Smooth muscle cell of the brain vasculature (primary cell): ENCODE results near the gene ME3.
"Not testable (repeated sequence)": the region's sequence is repeated elsewhere in the genome, so short reads cannot be mapped to it uniquely, and the experiment has no call there.

Experiments
- DNase-seq: peaks from one replicate; pipeline ENCODE4 v3.0.0-alpha.2; 2012; ENCODE audit warnings: low read depth, low spot score

The ME3 gene

DNA sequence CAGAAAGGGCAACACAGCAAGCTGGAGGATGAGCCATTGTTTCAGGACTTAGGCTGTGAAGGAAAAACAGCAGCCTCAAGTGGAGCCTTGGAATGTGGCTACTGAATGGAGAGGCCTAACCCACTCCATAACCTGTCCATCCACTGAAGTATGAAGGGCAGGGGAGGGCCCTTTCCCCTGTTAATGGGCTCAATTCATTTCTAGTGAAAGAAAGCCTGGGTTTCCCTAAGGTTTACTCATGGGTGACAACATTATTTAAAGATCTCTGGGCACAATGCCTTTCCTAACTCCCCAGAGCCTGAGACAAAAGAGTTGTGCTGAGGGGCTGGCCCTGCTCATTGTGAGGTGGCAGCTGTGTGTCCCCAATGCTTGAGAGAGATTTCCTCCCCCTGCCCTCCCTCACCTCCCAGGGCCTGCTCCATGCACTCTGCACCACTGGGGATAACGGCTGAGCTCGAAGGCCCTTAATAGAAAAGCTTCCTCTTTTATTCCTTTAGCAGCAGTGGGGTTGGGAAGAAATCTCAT lies 83.8 kb downstream of the ME3 start:
- DNase-seq = no peak

DNA sequence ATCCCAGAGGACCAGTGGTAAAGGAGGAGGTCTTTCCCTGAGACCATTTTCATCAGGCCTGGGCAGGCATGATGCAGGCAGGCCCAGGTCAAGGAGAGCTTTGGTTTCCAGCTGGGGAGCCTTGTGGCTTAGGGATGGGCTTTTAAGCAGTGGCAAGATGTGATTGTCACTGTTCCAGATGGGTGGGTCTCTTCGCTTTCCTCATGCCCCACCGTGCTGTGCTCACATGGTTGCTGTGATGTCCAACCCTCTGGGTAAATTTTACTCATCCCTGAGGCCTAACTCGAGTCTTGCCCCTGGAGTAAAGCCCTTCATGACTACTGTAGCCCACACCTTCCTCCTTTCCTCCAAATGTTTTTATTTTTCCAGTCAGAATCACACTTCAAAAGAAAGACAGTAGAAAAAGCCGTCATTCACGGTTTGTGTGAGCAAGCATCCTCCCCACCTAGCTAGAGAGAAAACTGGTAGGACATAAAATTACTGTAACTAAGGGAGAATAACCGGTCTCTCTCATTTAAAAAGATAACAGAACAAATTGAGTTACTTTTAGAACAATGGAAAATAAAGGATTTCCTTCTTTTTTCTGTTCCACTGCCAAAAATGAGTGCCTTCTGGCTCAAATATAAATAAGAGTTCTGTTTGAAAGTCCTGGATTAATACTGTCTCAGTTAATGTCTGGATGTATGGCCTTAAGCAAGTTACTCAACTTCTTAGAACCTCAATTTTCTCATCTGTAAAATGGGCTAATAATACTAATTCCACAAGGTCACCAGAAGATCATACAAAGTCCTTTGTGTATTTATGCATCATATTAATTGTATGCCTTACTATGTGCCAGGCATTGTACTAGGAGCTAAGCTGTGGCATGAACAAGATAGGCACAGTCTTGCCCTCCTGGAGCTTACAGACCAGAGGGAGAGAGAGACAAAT lies 84.9 kb downstream of the ME3 start:
- no peak for DNase-seq

DNA sequence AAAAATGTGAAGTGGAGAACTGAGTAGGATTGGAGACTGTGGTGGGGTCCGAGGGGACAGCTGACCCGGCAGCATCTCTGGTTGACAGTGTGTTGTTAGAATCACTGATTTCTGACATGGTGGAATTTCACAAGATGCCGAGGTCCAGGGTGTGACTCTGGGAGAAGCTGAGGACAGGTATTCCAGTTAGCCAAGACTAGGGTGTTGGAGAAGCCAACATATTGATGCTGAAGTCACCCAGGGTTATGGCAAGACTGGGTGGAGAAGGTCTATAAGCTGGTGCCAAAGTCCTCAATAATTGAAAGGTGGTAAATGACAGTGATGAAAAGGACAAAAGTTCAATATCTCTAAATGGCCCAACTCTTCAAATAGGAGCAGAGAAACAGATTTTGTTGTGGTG lies 86.1 kb downstream of the ME3 start:
- no peak for DNase-seq

DNA sequence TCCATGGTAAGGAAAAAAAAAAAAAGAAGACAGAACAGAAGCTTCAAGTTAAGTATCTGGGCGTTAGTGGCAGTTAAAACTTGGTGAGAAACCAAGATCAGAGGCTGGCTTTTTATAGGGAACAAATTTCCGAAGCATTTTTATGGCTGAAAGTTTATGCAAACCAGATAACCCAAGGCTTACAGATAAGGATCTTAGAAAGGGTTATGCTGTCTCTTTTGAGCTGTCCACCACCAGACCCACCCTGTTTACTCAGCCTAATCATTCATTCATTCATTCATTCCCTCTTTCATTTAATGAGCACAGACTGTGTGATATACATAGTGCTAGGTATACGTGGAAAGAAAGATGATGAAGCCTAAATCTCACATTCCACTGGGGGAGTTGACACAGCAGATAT lies 89.5 kb downstream of the ME3 start:
- DNase-seq = no peak

DNA sequence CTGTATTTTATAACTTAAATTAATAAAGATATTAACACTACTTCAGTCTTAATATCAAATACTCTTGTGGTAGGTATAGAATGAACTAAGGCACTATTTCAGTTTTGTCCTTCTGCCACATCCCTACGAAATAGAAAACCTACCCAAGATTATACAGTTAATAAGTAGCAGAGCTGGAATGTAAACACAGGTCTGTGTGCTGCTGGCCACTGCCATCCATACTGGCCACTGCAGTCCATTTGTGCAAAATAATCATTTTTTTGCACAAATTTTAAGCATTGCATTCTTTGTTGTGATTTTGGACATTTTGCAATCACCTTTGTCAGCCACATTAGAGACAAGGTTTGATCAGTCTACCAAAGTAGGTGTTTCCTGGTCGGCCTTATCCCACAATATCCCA lies 91.9 kb downstream of the ME3 start:
- DNase-seq = no peak

DNA sequence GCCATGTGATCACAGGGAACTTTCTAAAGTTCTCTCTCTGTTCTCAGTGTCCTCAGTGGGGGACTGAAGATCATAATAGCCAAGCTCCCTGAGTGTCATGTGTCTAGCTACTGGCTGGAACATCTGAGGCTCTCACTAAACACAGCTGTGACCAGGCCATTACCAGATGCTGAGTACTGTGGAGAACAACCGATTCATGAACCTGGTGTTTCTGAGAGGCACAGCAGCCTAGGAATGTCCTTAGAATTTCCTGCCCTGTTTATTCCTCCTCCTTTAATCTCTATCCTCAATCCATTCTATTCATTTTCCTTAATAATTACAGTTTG lies 93.0 kb downstream of the ME3 start:
- peak; percentile 68 for DNase-seq

DNA sequence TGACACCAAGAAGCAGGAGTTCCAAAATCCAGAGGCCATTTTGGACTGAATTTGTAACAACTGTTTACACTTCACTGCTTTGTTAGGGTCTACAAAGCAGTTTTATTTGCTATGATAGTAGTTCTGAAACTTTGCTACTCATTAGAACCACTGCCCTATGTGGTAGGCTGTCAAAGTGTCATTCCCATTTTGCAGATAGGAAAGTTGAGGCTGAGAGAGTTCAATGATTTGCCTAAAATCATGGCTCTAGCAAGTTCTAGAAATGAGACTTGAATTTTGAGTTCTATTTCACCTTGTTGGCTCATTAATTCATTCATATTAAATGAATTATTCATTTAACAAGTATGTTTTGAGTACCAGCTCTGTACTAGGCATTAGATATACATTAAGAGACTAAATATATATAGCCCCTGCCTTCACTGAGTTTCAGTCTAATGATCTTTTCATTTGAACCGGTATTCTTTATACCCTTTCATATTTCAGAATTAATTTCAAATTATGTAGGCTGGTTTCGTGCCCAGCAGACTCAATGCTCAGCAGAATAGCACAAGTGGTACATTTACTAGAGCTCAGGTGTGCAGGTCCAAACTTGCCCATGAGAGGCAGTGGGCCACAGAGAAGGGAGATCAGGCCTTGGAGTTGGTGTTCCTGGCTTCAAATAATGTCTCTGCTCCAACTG lies 93.5 kb downstream of the ME3 start:
- DNase-seq = no peak

DNA sequence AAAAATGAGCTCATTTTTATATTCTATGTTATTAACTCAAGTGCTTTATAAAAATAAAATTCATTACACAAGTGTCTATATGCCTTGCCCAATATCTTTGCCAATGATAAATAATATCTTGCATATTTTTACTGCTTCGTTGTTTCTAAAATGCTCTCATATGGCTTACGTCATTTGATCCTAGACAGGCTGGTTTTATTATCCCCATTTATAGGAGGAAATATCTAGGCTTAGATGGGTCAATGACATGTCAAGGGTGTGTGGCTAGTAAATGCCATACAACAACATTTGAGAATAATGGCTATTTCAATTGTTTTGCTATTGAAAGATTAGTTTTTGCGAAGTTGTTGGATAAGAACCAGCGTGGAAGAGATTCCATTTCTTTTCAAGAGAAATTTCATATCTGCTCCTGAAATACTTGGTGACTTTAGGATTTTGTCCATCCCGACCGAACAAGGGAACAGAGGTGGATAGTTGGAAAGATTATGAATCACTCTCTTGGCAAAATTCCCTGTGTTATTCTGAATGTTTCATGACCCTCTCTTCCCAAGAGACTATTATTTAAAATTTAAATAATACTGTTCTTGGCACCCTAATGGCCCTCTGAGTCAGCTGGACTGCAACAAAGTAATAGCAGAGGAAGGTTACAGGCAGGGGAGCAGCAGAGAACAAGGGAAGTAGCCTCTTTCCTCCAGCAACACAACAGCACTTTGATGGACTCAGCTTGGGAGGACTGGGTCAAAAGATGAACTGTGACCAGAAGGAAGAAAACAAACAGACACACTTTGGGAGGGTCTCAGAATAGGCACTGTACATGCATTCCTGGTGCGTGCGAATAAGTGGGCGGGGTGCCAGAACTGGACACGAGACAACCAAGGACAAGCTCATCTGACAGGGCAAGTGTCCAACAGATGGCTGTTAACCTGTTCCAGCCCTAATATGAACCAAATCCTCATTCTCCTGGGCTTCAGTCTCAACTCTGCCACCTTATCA lies 94.5 kb downstream of the ME3 start:
- peak; percentile 86 for DNase-seq

DNA sequence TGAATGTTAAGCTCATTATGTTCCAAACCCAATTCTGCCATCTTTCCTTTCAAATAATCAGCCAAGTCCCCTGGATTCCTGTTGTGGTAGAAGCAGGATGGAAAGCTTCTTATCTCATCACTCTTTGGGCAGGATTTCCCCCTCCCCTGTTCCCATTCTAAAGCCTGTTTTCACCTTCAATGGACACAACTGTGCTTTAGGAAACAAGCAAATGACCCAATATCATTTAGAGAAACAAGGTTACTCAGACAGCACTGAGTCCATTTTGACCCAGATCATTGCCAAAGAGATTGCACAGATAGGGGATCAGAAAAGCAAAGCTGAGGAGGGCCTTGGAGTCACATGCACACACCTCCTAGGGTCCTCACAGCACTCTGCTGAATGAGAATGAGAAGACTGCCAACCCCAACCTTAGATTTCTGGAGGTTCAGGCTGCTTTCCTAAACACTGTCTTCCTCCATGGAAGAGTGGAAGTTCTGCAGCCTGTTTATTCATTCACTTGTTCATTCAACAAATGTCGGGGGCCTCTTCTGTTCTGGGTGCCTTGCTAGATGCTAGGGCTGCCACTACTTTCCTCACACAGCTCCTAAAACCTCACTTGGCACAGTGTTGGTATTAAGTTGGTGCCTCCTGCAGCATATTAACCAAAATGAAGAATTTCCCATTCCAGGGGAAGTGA lies 95.3 kb downstream of the ME3 start:
- DNase-seq = no peak

DNA sequence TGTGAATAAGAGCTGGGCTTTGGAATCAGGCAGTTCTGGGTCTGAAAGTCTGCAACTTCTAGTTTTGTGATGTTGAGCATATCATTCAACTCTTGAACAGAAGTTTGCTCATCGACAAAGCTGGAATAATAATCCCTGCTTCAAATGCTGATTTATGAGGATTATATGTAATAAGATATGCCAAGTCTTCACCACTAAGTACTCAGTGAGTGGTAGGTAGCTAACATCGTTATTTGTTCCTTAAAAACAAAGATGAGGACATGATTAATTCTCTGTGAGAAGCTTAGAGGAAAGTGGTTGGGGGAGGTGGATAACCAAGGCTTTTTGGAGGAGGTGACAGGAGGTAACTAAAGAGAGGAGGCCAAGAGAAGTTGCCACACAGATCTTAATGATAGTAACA lies 96.5 kb downstream of the ME3 start:
- DNase-seq = no peak

DNA sequence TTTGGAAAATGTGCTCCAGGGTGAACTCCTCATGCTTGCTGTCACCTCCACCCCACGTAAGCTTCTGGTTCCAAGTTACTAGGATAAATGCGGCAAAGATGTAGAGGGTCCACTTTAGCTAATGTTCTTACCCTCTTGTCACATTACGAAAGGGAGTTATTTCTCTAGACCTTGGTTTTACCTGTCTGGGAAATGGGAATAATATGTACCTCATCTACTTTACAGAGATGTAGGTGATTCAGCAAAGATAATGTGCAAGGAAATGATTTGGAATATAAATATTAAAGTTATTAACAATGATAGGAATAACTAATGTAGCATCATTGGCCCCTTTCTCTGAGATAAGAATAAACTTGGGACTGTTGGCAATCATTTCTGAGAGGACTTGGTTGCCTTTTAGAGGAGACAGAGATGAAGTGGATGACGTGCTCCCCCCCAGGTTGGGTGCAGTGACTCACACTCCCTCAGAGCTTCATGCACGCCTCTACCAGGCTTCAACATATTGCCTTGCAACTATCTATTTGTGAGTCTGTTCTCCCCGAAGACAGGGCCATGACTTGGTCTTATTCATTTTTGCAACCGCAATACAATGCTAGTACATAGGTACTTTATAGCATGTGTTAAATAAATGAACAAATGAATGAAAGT lies 97.1 kb downstream of the ME3 start:
- peak; percentile 53 for DNase-seq

DNA sequence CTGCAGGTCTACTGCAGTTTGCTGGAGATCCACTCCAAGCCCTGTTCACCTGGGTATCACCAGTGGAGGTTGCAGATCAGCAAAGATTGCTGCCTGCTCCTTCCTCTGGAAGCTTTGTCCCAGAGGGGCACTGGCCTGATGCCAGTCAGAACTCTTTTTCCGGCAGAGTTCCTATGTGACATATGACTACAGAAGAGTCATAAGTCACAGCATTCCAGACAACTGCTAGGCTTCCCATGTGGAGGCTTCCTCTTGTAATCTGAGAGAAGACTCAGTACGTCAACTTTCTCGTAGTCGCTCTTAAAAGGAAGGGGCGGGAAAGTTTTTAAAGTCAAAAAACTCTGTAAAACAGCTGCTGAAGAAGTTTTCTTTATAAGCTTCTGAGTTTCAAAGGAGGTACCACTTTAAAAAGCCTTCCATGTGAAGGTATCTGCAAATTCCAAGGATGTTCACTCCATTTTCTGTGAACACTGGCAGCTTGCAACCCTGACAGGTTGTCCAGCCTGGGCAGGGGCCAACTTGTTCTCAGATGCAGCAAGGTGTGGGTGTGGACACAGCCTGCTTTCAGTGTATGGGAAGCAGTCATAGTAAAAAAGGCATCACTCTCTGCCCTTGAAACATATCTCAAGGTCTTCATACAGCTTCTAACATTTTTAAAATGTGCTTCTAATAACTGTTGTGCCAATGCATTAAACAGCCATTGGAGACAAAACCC lies 97.8 kb downstream of the ME3 start:
- peak; percentile 47 for DNase-seq

DNA sequence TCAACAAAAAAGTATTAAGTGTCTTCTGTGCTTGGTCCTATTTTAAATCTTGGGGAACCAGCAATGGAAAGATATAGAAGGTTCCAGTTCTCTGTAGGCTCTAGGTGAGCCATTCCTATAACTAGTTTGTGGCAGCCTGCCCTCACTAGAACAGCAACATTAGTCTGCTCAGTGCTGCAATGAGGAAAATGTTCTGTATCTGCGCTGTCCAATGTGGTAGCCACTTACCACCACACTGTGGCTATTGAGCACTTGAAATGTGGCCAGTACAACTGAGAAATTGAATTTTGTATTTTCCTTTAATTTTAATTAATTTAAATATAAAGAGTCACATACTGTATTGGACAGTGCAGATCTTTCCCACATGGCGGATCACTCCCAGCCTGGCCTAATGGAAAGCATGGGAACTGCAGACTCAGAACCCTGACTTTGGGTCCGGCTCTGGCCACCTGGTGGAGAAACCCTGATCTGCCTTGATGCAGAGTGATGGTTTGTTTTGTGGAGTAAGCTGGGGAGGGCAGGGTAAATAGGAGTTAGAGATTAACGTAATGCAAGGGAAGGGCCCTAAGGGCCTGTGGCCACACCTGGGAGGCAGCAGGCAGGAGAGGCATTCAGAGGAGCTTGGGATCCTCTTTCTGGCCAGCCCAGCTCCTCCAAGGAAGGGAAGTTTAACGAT lies 101.0 kb downstream of the ME3 start:
- DNase-seq = no peak

DNA sequence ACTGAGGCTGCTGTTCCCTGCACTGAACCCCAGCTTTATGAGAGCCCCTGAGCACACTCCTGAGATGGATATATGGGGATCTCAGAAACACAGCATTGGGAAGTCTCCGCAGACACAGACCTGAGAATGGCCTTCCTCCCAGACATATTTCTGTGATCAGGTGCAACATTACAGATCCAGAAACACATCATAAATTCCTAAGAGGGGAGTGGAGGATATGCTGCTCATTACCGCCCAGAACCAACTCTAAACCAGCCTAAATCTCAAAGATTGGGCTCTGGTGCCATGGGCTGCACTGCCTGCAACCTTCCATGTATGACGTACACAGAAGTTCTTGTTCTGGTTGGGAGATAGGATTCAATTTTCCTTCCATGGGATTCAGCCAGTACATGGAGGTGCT lies 102.0 kb downstream of the ME3 start:
- DNase-seq = no peak

DNA sequence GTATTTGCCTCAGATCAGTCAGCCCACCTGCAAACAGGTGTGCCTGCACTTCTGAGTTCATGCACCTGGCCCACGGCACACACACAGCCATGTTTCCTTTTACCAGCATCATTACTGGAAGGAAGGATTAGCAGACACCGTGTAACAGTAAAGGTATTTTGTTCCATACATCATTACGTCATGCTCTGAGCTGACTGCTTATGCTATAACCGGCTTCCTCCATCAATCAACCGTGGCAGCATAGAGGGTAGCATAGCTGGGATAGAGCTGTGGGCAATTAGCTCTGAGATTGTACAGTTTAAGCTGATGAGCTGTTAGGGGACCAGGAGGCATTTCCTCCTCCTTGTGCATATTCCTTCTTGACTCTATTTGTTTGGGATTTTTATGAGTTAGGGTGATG lies 102.4 kb downstream of the ME3 start:
- DNase-seq = no peak

DNA sequence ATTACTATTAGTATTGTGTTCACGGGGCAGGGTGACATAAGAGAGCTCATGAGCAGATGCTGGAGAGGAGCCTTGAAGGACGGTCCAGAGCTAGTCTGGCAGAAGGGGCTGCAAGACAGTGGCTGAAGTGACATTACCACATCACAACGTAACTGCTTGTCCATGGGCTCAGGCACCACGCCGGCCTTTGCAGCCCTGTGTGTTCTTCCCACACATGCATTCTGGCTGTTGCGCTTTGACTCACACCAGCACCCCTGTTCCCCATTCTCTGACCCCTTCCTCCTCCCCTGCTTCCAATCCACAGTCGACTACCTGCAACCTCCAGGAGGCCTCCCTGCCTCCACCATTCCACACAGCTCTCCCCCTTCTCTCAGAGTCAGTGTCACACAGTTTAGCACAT lies 103.3 kb downstream of the ME3 start:
- DNase-seq = no peak

DNA sequence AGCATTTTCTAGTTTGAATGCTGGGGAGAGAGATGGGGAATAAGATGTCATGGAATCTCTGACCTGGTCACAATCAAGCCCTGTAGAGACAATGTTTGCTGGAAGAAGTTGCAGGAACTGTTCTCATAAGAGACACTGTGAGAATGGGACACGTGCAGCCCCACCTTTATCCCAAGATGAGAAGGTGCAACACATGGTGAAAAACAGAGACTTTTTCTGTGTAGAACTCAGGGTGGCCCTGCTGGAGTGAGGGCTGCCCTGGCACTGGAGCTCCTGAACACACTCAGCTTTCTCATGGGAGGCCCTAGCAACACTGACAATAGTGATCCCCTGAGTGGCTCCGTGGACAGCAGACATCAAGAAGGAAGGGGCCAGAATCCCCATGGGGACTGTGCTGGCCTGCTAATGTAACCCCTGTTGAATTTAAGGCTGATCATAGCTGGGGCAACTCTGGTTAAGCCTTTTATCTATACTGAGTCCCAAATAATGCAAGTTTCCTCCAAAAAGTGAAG lies 106.6 kb downstream of the ME3 start:
- DNase-seq = no peak

DNA sequence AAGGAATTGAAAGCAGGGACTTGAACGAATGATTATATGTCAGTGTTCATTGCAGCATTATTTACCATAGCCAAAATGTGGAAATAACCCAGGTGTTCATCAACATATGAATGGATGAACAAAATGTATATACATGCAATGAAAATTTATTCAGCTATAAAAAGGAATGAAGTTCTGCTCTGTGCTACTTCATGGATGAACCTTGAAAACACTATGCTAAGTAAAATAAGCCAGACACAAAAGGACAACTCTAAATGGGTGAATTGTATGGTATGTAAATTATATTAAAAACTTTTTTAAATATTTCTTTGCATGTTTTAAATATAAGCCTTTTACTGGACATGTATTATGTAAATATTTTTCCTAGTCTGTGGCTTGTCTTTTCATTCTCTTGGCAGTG lies 107.0 kb downstream of the ME3 start:
- no peak for DNase-seq

DNA sequence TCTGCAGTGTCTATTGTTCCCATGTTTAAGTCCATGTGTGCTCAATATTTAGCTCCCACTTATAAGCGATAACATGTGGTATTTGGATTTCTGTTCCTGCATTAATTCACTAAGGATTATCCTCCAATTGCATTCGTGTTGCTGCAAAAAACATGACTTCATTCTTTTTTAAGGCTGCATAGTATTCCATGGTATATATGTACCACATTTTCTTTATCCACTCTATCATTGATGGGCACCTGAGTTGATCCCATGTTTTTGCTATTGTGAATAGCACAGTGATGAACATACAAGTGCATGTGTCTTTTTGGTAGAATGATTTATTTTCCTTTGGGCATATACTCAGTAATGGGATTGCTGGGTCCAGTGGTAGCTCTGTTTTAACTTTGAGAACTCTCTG lies 109.6 kb downstream of the ME3 start:
- not testable (repeated sequence) for DNase-seq
